HL-60 (cell line): ENCODE data around the gene PLBD2.
A peak's percentile ranks its signal among the peaks of the same experiment; 100 is the strongest.

Experiments used
- DNase-seq, 2 experiments: peaks; one replicate each; pipeline ENCODE4 v3.0.0-alpha.2; 2010 to 2020; ENCODE audit warnings: low read depth in 1 of 2, low spot score in 1 of 2
- H3K27ac ChIP-seq: fragments of 250-450 bp; sonication (Bioruptor Pico); replicated peaks from 2 replicates; pipeline ENCODE4 v1.5.1; 2020; ENCODE audit warnings: mild to moderate bottlenecking, moderate library complexity
- H3K27me3 ChIP-seq: fragments of 250-450 bp; sonication (Bioruptor Pico); 2 replicates; pipeline ENCODE4 v1.5.1; 2021; ENCODE audit warnings: mild to moderate bottlenecking, moderate library complexity; ENCODE audit not compliant: insufficient read depth, poor library complexity, severe bottlenecking
- H3K4me3 ChIP-seq: replicated peaks from 2 replicates; pipeline ENCODE4 v1.5.1; 2011; ENCODE audit warnings: mild to moderate bottlenecking, control low read depth, low read length; ENCODE audit not compliant: insufficient read depth
- GABPA ChIP-seq: IDR thresholded peaks from 2 replicates; pipeline ENCODE4 v1.6.1; 2012; ENCODE audit warnings: low read depth
- POLR2AphosphoS5 ChIP-seq: IDR thresholded peaks from 2 replicates; pipeline ENCODE4 v1.6.1; 2012; ENCODE audit warnings: low read depth
- SPI1 ChIP-seq: IDR thresholded peaks from 2 replicates; pipeline ENCODE4 v1.6.1; 2012; ENCODE audit warnings: low read depth, mild to moderate bottlenecking, borderline replicate concordance
- TF ChIP-seq, protein P1 (sequence below): IDR thresholded peaks from one replicate; pipeline ENCODE4 v1.5.1; 2011; ENCODE audit warnings: low read length, control low read depth, inconsistent platforms; ENCODE audit not compliant: insufficient read depth
- TF ChIP-seq, protein P2 (sequence below): IDR thresholded peaks from 2 replicates; pipeline ENCODE4 v1.6.1; 2012; ENCODE audit warnings: low read depth; ENCODE audit not compliant: insufficient replicate concordance

The PLBD2 gene

DNA sequence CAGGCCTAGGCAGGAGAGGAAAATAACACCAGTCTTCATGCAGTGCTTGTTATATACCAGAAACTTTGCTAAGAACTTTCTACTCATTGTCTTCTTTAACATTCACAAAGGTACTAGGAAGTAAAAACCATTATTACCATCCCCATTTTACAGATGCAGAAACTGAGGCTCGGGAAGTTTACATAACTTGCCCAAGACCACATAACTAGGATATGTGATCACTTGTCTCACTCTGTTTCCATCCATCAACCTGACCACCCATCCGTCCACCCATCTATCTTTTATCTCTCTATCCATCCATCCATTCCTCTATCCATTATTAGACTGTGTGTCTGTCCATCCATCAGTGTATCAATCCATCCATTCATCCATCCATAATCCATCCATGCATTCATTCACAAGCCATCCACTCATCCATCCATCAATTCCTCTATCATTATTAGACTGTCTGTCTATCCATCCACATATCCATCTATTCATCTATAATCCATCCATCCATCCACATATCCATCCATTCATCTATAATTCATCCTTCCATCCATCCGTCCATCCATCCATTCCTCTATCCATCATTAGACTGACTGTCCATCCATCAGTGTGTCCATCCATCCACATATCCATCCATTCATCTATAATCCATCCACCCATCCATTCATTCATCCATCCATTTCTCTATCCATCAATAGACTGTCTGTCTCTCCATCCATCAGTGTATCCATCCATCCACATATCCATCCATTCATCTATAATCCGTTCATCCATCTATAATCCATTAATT lies 80.3 kb downstream of the PLBD2 start:
- H3K4me3 ChIP-seq = no peak overlapping the region
- TF ChIP-seq, protein P1, sequence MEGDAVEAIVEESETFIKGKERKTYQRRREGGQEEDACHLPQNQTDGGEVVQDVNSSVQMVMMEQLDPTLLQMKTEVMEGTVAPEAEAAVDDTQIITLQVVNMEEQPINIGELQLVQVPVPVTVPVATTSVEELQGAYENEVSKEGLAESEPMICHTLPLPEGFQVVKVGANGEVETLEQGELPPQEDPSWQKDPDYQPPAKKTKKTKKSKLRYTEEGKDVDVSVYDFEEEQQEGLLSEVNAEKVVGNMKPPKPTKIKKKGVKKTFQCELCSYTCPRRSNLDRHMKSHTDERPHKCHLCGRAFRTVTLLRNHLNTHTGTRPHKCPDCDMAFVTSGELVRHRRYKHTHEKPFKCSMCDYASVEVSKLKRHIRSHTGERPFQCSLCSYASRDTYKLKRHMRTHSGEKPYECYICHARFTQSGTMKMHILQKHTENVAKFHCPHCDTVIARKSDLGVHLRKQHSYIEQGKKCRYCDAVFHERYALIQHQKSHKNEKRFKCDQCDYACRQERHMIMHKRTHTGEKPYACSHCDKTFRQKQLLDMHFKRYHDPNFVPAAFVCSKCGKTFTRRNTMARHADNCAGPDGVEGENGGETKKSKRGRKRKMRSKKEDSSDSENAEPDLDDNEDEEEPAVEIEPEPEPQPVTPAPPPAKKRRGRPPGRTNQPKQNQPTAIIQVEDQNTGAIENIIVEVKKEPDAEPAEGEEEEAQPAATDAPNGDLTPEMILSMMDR = no peak
- TF ChIP-seq GABPA = no peak
- no peak for DNase-seq
- H3K27ac ChIP-seq = no peak overlapping the region
- H3K27me3 ChIP-seq = no peaks in the 10 kb centered on the region

DNA sequence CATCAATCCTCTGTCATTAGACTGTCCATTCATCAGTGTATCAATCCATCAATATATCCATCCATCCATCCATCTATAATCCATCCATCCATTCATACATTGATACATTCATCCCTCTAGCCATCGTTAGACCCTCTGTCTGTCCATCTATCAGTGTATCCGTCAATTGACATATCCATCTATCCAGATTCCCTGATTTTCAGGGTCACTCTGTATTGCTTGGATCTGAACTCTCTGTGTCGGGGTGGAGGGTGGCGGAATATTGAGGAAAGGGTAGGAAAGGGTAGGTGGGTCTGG lies 80.9 kb downstream of the PLBD2 start:
- TF ChIP-seq, protein P2, sequence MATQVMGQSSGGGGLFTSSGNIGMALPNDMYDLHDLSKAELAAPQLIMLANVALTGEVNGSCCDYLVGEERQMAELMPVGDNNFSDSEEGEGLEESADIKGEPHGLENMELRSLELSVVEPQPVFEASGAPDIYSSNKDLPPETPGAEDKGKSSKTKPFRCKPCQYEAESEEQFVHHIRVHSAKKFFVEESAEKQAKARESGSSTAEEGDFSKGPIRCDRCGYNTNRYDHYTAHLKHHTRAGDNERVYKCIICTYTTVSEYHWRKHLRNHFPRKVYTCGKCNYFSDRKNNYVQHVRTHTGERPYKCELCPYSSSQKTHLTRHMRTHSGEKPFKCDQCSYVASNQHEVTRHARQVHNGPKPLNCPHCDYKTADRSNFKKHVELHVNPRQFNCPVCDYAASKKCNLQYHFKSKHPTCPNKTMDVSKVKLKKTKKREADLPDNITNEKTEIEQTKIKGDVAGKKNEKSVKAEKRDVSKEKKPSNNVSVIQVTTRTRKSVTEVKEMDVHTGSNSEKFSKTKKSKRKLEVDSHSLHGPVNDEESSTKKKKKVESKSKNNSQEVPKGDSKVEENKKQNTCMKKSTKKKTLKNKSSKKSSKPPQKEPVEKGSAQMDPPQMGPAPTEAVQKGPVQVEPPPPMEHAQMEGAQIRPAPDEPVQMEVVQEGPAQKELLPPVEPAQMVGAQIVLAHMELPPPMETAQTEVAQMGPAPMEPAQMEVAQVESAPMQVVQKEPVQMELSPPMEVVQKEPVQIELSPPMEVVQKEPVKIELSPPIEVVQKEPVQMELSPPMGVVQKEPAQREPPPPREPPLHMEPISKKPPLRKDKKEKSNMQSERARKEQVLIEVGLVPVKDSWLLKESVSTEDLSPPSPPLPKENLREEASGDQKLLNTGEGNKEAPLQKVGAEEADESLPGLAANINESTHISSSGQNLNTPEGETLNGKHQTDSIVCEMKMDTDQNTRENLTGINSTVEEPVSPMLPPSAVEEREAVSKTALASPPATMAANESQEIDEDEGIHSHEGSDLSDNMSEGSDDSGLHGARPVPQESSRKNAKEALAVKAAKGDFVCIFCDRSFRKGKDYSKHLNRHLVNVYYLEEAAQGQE = no peak
- TF ChIP-seq, protein P1 = no peak
- no peak for TF ChIP-seq GABPA
- TF ChIP-seq POLR2AphosphoS5 = no peak
- Histone ChIP-seq H3K27me3 (no peaks in the 10 kb centered on the region), H3K4me3 (no peak overlapping the region), H3K27ac (no peak overlapping the region)
- no peak for DNase-seq

DNA sequence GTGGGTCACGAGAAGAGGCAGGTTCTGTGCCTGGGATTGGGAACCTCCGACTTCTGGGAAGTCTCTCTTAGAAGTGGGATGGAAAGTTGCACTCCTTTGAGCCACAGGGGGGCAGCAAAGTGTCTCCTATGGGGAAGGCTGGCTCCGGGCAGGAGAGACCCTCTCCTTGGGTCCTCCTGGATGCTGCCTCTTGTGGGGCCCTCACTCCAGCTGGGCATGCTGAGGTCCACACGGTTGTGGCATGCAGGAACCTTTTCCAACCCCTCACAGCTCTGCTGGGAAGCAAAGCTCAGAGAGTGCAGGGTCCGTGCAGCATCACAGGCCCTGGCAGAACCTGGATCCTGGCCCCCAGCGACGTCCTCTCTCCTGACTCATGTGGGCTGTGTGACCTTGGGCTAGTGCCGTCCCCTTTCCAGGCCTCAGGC lies 81.2 kb downstream of the PLBD2 start:
- no peaks in the 10 kb centered on the region for H3K27me3 ChIP-seq
- H3K4me3 ChIP-seq = no peak overlapping the region
- no peak overlapping the region for H3K27ac ChIP-seq
- DNase-seq = no peak
- no peak for TF ChIP-seq GABPA
- no peak for TF ChIP-seq POLR2AphosphoS5
- TF ChIP-seq, protein P1 = peak; percentile 35
- TF ChIP-seq SPI1 = no peak
- TF ChIP-seq, protein P2 = no peak

DNA sequence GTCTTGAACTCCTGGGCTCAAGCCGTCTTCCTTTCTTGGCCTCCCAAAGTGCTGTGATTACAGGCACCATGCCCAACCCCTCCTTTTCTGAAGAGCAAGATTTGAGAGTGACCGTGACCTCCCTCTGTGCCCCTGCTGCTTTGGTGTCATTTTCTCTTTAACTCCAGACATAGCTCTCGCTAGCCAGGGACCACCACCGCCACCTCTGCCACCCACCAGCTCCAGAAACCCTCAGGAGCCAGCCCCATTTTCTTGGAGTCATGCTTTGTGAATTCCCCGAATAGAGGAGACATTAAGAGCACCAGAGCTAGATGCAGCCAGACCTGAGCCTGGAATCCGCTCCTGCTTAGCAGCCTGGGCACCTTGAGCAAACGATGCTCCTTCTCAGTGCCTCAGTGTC lies 81.9 kb downstream of the PLBD2 start:
- H3K27me3 ChIP-seq = no peaks in the 10 kb centered on the region
- DNase-seq = no peak
- no peak for TF ChIP-seq GABPA
- H3K4me3 ChIP-seq = no peak overlapping the region
- H3K27ac ChIP-seq = no peak overlapping the region
